Small intestine (tissue), 7 donors: ENCODE results near the gene SLC51A. TPM values are rescaled to one million over a fixed set of nuclear protein-coding genes. Genes with fewer than 3 reads are reported as not detected.
"Not testable (repeated sequence)": the region's sequence is repeated elsewhere in the genome, so short reads cannot be mapped to it uniquely, and the experiment has no call there.

Experiments
- DNase-seq, 2 donors: peaks; one replicate each; pipeline versions ENCODE4 v3.0.0 to v3.0.0-alpha.2; 2013
- FAIRE-seq: peaks from 2 replicates; lab custom pipeline; 2012; peaks lifted over from hg19 to GRCh38; lab: Jason Lieb, UNC
- H3K27ac ChIP-seq, 3 donors: one replicate each; pipeline ENCODE4 v1.5.1; 2013; ENCODE audit warnings: low read length in 2 of 3, mild to moderate bottlenecking in 2 of 3, control low read depth in 1 of 3, inconsistent platforms in 1 of 3, low read depth in 1 of 3, moderate library complexity in 1 of 3
- H3K27me3 ChIP-seq, 3 donors: one replicate each; pipeline ENCODE4 v1.6.1; 2013; ENCODE audit warnings: low read length in 3 of 3, inconsistent platforms in 1 of 3; ENCODE audit not compliant: control insufficient read depth in 3 of 3, insufficient read depth in 3 of 3
- H3K36me3 ChIP-seq, 3 donors: one replicate each; pipeline ENCODE4 v1.6.1; 2013; ENCODE audit warnings: low read length in 3 of 3, inconsistent platforms in 1 of 3, low read depth in 1 of 3, mild to moderate bottlenecking in 1 of 3, moderate library complexity in 1 of 3; ENCODE audit not compliant: control insufficient read depth in 3 of 3, insufficient read depth in 2 of 3
- H3K4me1 ChIP-seq, 3 donors: one replicate each; pipeline ENCODE4 v1.6.1; 2013; ENCODE audit warnings: low read length in 2 of 3, inconsistent platforms in 1 of 3, low read depth in 1 of 3, mild to moderate bottlenecking in 1 of 3, moderate library complexity in 1 of 3; ENCODE audit not compliant: control insufficient read depth in 3 of 3, insufficient read depth in 2 of 3
- H3K4me3 ChIP-seq, 3 donors: one replicate each; pipeline ENCODE4 v1.5.1; 2013; ENCODE audit warnings: low read length in 3 of 3, control low read depth in 1 of 3, inconsistent platforms in 1 of 3, low read depth in 1 of 3, mild to moderate bottlenecking in 1 of 3, moderate library complexity in 1 of 3
- H3K9me3 ChIP-seq, 2 donors: one replicate each; pipeline ENCODE4 v1.6.1; 2013; ENCODE audit warnings: low read depth in 1 of 2, low read length in 1 of 2; ENCODE audit not compliant: control insufficient read depth in 2 of 2, insufficient read depth in 1 of 2
- WGBS, 3 donors: extraction: QIAGEN DNeasy Blood & Tissue Kit; methylation state at CpG; one replicate each; pipeline ENCODE4 v1.1.7; 2013; 5-methylcytosine and 5-hydroxymethylcytosine counted together
- polyA plus RNA-seq, 4 donors: library from polyadenylated mRNA; stranded (reverse) in 3 of 4; unstranded in 1 of 4; fragments of 200-250 nt in 3 of 4; fragments of 120-200 nt in 1 of 4; gene quantifications; one replicate each; pipeline versions ENCODE4 v1.2.1 to v1.2.3, GENCODE V29; 2013
- donor health status: healthy with polysubstance abuse.
- donor health status: control.
- donor health status: control.
- donor health status: Bipolar disorder and iron deficiency.
- donor health status: healthy.

The SLC51A gene
- polyA plus RNA-seq, 4 donors = 25.0 to 143 (median 72.4) TPM

GRCh38 chr3:196195664-196196265 is 20.6 kb upstream of the SLC51A start:
- Histone ChIP-seq H3K4me1 (peaks cover 0 to 30% (median 4%) of the 10 kb centered on the region in 3 donors), H3K9me3 (no peaks in the 10 kb centered on the region), H3K36me3 (no peaks in the 10 kb centered on the region), H3K27me3 (no peaks in the 10 kb centered on the region), H3K4me3 (no peak overlapping the region), H3K27ac (peak overlapping the region in 1 of 3 donors; percentile 10)
- WGBS, 3 donors = 55 to 75% (median 71%) methylated on average over 13 to 14 of the region's 14 CpGs
- DNase-seq (peak in 1 of 2 donors; percentile 25), FAIRE-seq (no peak)

GRCh38 chr3:196197524-196197923 is 18.8 kb upstream of the SLC51A start:
- Histone ChIP-seq H3K36me3 (no peaks in the 10 kb centered on the region), H3K9me3 (no peaks in the 10 kb centered on the region), H3K27me3 (peaks cover 0 to under 1% (median 0%) of the 10 kb centered on the region in 3 donors), H3K27ac (no peak overlapping the region), H3K4me3 (no peak overlapping the region), H3K4me1 (peaks cover 0 to 24% (median 4%) of the 10 kb centered on the region in 3 donors)
- DNase-seq (no peak), FAIRE-seq (no peak)
- 85 to 89% (median 85%) methylated on average over 15 to 17 of the region's 17 CpGs for WGBS, 3 donors

- no peak for DNase-seq
- no peak for FAIRE-seq
- no peak overlapping the region for H3K4me3 ChIP-seq
These were observed 18.2 kb upstream of the SLC51A start for GRCh38 chr3:196198081-196198675.

GRCh38 chr3:196198771-196199753 is 17.3 kb upstream of the SLC51A start:
- 80 to 86% (median 82%) methylated on average over 18 to 19 of the region's 19 CpGs for whole genome bisulfite sequencing, 3 donors
- DNase-seq (peak in 1 of 2 donors; percentile 46), FAIRE-seq (no peak)
- Histone ChIP-seq H3K27ac (no peak overlapping the region), H3K36me3 (no peaks in the 10 kb centered on the region), H3K4me3 (no peak overlapping the region), H3K9me3 (no peaks in the 10 kb centered on the region), H3K4me1 (peaks cover 0 to 13% (median 0%) of the 10 kb centered on the region in 3 donors), H3K27me3 (peaks cover 0 to 3% (median 0%) of the 10 kb centered on the region in 3 donors)

More at GRCh38 chr3:196198081-196198675, 18.2 kb upstream of the SLC51A start:
- no peaks in the 10 kb centered on the region for H3K9me3 ChIP-seq
- peaks cover 0 to 22% (median 2%) of the 10 kb centered on the region in 3 donors for H3K4me1 ChIP-seq
- H3K36me3 ChIP-seq = no peaks in the 10 kb centered on the region
- 90 to 91% (median 90%) methylated on average over 12 to 15 of the region's 15 CpGs for WGBS, 3 donors
- no peak overlapping the region for H3K27ac ChIP-seq
- peaks cover 0 to 3% (median 0%) of the 10 kb centered on the region in 3 donors for H3K27me3 ChIP-seq

- Histone ChIP-seq H3K4me1 (peaks cover 0 to 4% (median 0%) of the 10 kb centered on the region in 3 donors), H3K9me3 (peaks cover 0 to 6% of the 10 kb centered on the region in 2 donors), H3K27me3 (peaks cover 0 to 10% (median 0%) of the 10 kb centered on the region in 3 donors), H3K4me3 (no peak overlapping the region), H3K36me3 (no peaks in the 10 kb centered on the region), H3K27ac (no peak overlapping the region)
- WGBS, 3 donors = 46 to 60% (median 56%) methylated on average over 20 to 21 of the region's 21 CpGs
- FAIRE-seq (no peak), DNase-seq (no peak)
These were observed 13.8 kb upstream of the SLC51A start for GRCh38 chr3:196202516-196202970.

- Histone ChIP-seq H3K4me1 (peaks cover 0 to 4% (median 0%) of the 10 kb centered on the region in 3 donors), H3K9me3 (peaks cover 0 to 6% of the 10 kb centered on the region in 2 donors), H3K27ac (no peak overlapping the region), H3K27me3 (peaks cover 0 to 10% (median 0%) of the 10 kb centered on the region in 3 donors), H3K36me3 (no peaks in the 10 kb centered on the region), H3K4me3 (no peak overlapping the region)
- FAIRE-seq = no peak
- 76 to 87% (median 86%) methylated on average over 3 of the region's 3 CpGs for WGBS, 3 donors
- DNase-seq = no peak
These were observed 12.5 kb upstream of the SLC51A start for GRCh38 chr3:196203846-196204245.

GRCh38 chr3:196205442-196206205 is 10.7 kb upstream of the SLC51A start:
- not testable (repeated sequence) for H3K4me1 ChIP-seq, DNase-seq, H3K9me3 ChIP-seq, H3K36me3 ChIP-seq, FAIRE-seq, H3K4me3 ChIP-seq, H3K27me3 ChIP-seq, H3K27ac ChIP-seq
- 75 to 82% (median 79%) methylated on average over 9 of the region's 9 CpGs for WGBS, 3 donors
